Activated CD4-positive, alpha-beta memory T cell treated with anti-CD3 and anti-CD28 coated beads for 36 hours (primary cell): Measurements from ENCODE around the gene MEGF11. TPM values are rescaled to one million over a fixed set of nuclear protein-coding genes. Genes with fewer than 3 reads are reported as not detected.

Source experiments
- CTCF ChIA-PET: fragments of 350-600 bp; sonication (Branson Sonifier 250); formaldehyde crosslinking; loops from one replicate; lab custom pipeline; 2021; ENCODE audit warnings: antibody characterized with exemption, inconsistent platforms; lab: Charles Lee
- POLR2A ChIA-PET: fragments of 350-600 bp; sonication (Branson Sonifier 250); formaldehyde crosslinking; loops from one replicate; lab custom pipeline; 2021; ENCODE audit warnings: antibody characterized with exemption; lab: Charles Lee
- DNase-seq: peaks from one replicate; pipeline ENCODE4 v3.0.0-alpha.2; 2020
- H3K27ac Mint-ChIP-seq: one replicate; pipeline ENCODE4 v1.8.0; 2021; ENCODE audit warnings: mixed read lengths
- H3K27me3 Mint-ChIP-seq: one replicate; pipeline ENCODE4 v1.8.0; 2021; ENCODE audit warnings: mixed read lengths
- H3K36me3 Mint-ChIP-seq: one replicate; pipeline ENCODE4 v1.8.0; 2021; ENCODE audit warnings: mixed read lengths
- H3K4me1 Mint-ChIP-seq: one replicate; pipeline ENCODE4 v1.8.0; 2021; ENCODE audit warnings: low read depth, mixed read lengths
- H3K4me3 Mint-ChIP-seq: one replicate; pipeline ENCODE4 v1.8.0; 2021; ENCODE audit warnings: mild to moderate bottlenecking, mixed read lengths
- H3K9me3 Mint-ChIP-seq: one replicate; pipeline ENCODE4 v1.8.0; 2021; ENCODE audit warnings: mixed read lengths
- intact Hi-C: fragments of 100-400 bp; cut with micrococcal nuclease; formaldehyde crosslinking; loops from one replicate; pipeline ENCODE4 v1.15.1; 2023
- microRNA-seq: library from miRNA; unstranded; fragments of <30 nt; microRNA quantifications from one replicate; pipeline ENCODE4 v1.2.0, GENCODE V29; 2022; ENCODE audit warnings: borderline number of aligned reads, borderline microRNAs expressed, borderline replicate concordance
- total RNA-seq, 2 experiments: library from RNA; stranded (reverse); gene quantifications; one replicate each; pipeline ENCODE4 v1.2.3, GENCODE V29; 2021

The MEGF11 gene
- total RNA-seq, 2 experiments from 2014 or later: not detected

DNA sequence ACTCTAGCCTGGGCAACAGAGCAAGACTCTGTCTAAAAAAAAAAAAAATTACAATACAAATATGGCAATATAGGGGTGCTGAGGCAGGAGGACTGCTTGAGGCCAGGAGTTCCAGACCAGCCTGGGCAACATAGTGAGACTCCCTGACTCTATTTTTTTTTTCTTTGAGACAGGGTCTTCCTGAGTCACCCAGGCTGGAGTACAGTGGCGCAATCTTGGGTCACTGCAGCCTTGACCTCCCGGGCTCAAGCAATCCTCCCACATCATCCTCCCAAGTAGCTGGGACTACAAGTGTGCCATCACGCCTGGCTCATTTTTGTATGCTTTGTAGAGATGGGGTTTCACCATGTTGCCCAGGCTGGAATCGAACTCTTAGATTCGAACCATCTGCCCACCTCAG lies 401.6 kb downstream of the MEGF11 start:
- no peaks in the 10 kb centered on the region for H3K27me3 Mint-ChIP-seq
- intact Hi-C loops: no loop called here
- no peak overlapping the region for H3K4me3 Mint-ChIP-seq
- CTCF ChIA-PET: interaction anchor here (0.7 to 1.7 kb wide), 4 partner anchors 11 to 474 kb away, joined by 3 to 6 read pairs (median 3); no protein-coding TSS in a partner anchor
- peaks cover 2% of the 10 kb centered on the region for H3K4me1 Mint-ChIP-seq
- H3K27ac Mint-ChIP-seq: no peak overlapping the region
- no peaks in the 10 kb centered on the region for H3K36me3 Mint-ChIP-seq
- POLR2A ChIA-PET: interaction anchor here (0.7 kb wide), 1 partner anchor 24 kb away, joined by 3 read pairs; no protein-coding TSS in a partner anchor
- no peaks in the 10 kb centered on the region for H3K9me3 Mint-ChIP-seq
- no peak for DNase-seq

DNA sequence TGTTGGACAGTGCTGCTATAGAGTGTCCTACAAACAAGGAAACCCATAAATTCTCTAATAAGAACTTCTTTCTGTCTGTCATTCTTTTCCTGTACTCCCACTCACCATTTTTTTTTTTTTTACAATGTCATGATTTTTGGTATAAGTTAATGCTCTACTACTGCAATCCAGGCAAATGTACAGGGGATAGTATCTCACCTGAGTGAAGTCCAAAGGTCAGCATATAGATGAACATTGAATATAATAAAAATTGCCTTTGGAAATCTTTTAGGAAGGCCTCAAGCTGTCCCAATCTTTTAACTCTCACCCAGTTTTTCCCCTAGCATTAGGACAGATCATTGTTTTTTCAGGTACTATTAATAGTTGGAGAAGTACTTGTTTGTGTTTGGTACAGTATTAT lies 405.6 kb downstream of the MEGF11 start:
- no peaks in the 10 kb centered on the region for H3K36me3 Mint-ChIP-seq
- no peak for DNase-seq
- ChIA-PET CTCF (interaction anchor here (1.6 kb wide), 1 partner anchor 9 kb away, joined by 4 read pairs; no protein-coding TSS in a partner anchor), POLR2A (no interaction called here)
- intact Hi-C loops: no loop called here
- H3K9me3 Mint-ChIP-seq: no peaks in the 10 kb centered on the region
- no peak overlapping the region for H3K4me3 Mint-ChIP-seq
- no peaks in the 10 kb centered on the region for H3K4me1 Mint-ChIP-seq
- H3K27me3 Mint-ChIP-seq: no peaks in the 10 kb centered on the region
- H3K27ac Mint-ChIP-seq: no peak overlapping the region

DNA sequence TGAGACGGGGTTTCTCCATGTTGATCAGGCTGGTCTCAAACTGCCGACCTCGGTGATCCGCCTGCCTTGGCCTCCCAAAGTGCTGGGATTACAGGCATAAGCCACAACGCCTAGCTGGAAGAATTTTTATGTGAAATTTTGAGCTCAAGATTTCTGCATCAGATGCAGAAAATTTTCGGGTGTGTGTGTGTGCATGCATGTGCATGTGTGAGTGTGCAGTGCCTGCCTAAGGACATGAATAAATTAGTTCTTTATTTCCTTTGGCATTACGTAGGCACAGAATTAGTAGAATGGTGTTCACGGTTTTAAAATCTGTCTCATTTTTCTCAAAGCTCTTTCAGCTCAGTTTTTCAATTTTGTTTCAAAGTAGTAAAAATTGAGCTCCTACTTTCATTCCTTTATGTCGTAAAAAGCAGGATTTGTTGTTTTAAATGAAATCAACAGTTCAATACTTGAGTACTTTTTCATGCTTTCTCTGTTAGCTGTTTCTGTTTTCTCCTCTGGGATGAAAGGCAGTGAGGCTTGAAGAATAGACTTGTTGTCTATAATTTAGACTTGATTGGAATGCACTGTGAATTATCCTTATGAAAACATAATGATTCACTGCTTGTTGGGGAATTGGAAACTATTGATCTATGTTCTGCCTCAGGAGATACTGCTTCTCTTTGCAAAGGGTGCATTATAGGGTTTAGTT lies 407.6 kb downstream of the MEGF11 start:
- H3K27ac Mint-ChIP-seq: no peak overlapping the region
- intact Hi-C loops: no loop called here
- no peaks in the 10 kb centered on the region for H3K36me3 Mint-ChIP-seq
- H3K4me3 Mint-ChIP-seq: no peak overlapping the region
- H3K9me3 Mint-ChIP-seq: no peaks in the 10 kb centered on the region
- ChIA-PET CTCF (interaction anchor here (0.6 to 1.4 kb wide), 3 partner anchors 12 to 148 kb away, joined by 3 to 4 read pairs (median 4); no protein-coding TSS in a partner anchor), POLR2A (no interaction called here)
- no peak for DNase-seq
- no peaks in the 10 kb centered on the region for H3K4me1 Mint-ChIP-seq
- no peaks in the 10 kb centered on the region for H3K27me3 Mint-ChIP-seq

Small RNA genes within 50 kb of the gene (microRNA-seq; reads per million reads assigned to microRNA genes)
- not detected for gene MIR4311

Other genes starting within 250 kb of the MEGF11 start
- 10 to 100 TPM; 23.5 to 26.3 TPM for gene DIS3L, start 39.8 kb upstream of the MEGF11 start, total RNA-seq
- gene TIPIN, start 102.9 kb upstream of the MEGF11 start, total RNA-seq: 10 to 100 TPM; 43.2 to 45.9 TPM
- 10 to 100 TPM; 91.8 to 91.9 TPM for gene MAP2K1, start 133.2 kb upstream of the MEGF11 start, total RNA-seq
- 10 to 100 TPM; 23.4 to 25.3 TPM for gene SNAPC5, start 244.0 kb upstream of the MEGF11 start, total RNA-seq